ENCODE measurements around the gene PIGS.

Gene PIGS

DNA sequence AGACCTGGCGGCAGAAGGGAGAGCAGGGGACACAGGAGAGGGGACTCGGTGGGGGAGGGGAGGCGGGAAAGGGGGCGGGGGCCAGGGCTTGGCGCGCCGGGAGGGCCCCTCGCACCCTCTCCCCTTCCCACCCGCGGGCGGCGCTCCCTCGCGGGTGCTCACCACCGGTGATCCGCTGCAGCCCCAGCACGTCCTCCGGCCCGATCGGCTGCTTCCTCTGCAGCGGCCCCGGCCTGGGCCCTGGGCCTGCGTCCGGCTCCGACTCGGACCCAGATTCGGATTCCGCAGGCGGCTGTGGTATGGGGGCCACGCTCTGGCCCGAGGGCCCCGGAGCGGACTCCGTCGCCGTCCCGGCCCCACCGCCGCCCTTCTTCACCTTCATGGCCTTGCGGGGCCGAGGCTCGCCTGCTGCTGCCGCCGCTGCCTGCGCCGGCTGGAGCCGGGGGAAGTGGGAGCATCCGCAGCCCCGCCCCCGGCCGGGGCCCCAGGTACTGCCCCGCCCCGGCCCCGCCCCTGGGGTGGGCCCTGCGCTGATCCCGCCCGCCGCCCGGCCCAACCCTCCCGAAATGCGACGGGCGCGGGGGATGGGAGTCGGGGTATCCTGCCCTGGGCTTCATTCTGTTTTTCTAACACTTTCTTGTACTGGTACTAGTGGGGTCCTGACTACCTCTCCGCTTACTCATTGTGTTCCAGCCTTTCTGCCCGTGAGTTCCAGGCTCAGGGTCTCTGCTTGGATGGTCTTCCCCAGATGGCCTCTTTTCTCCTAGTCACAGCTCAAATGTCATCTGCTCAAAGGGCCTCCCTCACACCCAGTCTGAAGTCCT, 18.9 kb downstream of the PIGS start, which contains the start of gene UNC119:
TSS of gene UNC119 (minus strand) at position 449 of the 824 bp plus-strand sequence. CDS start at position 382, 67 bp downstream.
- DNase-seq (ENCODE audit: low read depth in 1 of 2, low spot score in 1 of 2), result peak; percentile 83 to 91
- no peak for TF ChIP-seq JUND (IDR thresholded peaks at IDR 0.05; ENCODE audit: low read depth)
- in situ Hi-C loops (cut with HindIII; ENCODE audit: low pct_unique_long_range_greater_than_20kb, low sequenced_read_pairs), result no loop called here

DNA sequence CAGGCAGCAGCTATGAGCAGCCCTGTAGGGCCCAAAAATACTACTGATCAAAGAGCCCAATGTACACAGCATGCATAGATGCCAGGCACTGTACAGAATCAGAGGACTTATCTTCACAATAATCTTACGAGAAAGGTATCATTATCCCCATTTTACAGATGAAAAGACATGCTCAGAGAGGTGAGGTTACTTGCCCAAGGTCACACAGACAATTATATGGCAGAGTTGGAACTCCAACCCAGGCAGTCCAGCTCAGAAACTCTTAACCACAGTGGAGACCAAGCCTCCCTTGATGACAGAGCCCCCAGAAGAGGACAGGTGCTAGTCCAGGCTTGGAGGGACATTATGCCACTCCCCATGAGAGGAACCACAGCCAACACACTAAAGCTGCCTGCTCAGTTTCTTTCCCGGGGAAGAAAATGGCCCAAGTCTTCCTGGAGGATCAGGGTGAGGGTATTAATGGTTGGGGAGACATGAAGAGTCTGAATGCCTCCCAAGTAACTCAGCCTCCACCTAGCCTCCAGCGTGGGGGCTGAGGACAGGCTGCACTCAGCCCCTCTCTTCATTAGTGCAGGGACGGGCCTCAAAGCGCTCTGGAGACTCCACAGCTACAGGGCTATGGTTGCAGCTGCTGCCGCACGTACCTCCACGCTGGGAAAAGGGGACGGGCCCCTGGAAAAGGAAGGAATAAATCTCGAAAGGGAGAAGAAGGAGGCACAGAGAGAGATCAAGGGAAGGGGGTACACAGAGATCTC, 19.7 kb downstream of the PIGS start:
- peak in 1 of 2 experiments; percentile 65 for DNase-seq (ENCODE audit: low read depth in 1 of 2, low spot score in 1 of 2)
- in situ Hi-C loops (cut with HindIII; ENCODE audit: low pct_unique_long_range_greater_than_20kb, low sequenced_read_pairs), result no loop called here

GRCh38 chr17:28550858-28551257, 20.5 kb downstream of the PIGS start:
- in situ Hi-C loops (cut with HindIII; ENCODE audit: low pct_unique_long_range_greater_than_20kb, low sequenced_read_pairs), result no loop called here
- DNase-seq (ENCODE audit: low read depth in 1 of 2, low spot score in 1 of 2), result no peak
- no peak for TF ChIP-seq JUND (IDR thresholded peaks at IDR 0.05; ENCODE audit: low read depth)

More for the DNA sequence above, 19.7 kb downstream of the PIGS start:
- no peak for TF ChIP-seq JUND (IDR thresholded peaks at IDR 0.05; ENCODE audit: low read depth)

- TF ChIP-seq JUND (IDR thresholded peaks at IDR 0.05; ENCODE audit: low read depth), result no peak
- in situ Hi-C loops (cut with HindIII; ENCODE audit: low pct_unique_long_range_greater_than_20kb, low sequenced_read_pairs), result no loop called here
Observed at GRCh38 chr17:28549236-28550132, 21.8 kb downstream of the PIGS start.

DNA sequence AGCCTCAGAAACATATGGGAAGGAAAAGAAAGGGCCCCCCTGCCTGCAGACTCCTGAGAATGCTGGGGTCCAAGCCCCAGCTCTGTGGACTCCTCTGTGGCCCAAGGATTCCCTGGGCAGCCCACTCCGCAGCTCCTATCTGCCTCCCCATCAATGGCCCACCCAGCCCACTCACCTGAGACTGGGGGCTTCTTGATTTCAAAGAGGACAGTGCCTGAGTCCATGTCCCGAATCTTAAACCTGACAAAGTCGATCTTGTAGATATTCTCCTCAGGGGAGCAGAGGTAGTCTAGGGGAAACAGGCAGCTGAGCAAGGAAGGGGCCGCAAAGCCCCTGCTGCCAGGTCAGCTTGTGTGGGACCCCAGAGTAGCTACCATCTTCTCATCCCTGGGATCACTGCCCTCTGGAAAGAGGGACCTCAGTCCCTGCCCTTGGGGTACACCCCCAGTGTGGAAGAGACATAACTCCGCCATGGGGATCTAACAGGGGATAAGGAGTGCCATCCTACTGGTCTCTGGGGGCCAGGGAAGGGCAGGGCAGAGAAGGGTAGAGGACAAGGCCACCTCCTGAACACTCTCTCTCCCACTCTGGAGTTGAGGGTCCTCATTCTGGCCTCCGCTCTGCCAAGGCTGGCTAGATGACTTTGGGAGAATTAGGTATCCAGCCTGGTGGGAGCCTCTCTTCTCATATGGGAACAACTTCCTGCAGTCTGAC, 22.8 kb downstream of the PIGS start:
- TF ChIP-seq JUND (IDR thresholded peaks at IDR 0.05; ENCODE audit: low read depth), result no peak
- in situ Hi-C loops (cut with HindIII; ENCODE audit: low pct_unique_long_range_greater_than_20kb, low sequenced_read_pairs), result no loop called here
- DNase-seq (ENCODE audit: low read depth in 1 of 2, low spot score in 1 of 2), result no peak

More at GRCh38 chr17:28549236-28550132, 21.8 kb downstream of the PIGS start:
- no peak for DNase-seq (ENCODE audit: low read depth in 1 of 2, low spot score in 1 of 2)

GRCh38 chr17:28547623-28548416, 23.5 kb downstream of the PIGS start:
- peak; percentile 75 to 93 for DNase-seq (ENCODE audit: low read depth in 1 of 2, low spot score in 1 of 2)
- in situ Hi-C loops (cut with HindIII; ENCODE audit: low pct_unique_long_range_greater_than_20kb, low sequenced_read_pairs), result no loop called here
- TF ChIP-seq JUND (IDR thresholded peaks at IDR 0.05; ENCODE audit: low read depth), result no peak

DNA sequence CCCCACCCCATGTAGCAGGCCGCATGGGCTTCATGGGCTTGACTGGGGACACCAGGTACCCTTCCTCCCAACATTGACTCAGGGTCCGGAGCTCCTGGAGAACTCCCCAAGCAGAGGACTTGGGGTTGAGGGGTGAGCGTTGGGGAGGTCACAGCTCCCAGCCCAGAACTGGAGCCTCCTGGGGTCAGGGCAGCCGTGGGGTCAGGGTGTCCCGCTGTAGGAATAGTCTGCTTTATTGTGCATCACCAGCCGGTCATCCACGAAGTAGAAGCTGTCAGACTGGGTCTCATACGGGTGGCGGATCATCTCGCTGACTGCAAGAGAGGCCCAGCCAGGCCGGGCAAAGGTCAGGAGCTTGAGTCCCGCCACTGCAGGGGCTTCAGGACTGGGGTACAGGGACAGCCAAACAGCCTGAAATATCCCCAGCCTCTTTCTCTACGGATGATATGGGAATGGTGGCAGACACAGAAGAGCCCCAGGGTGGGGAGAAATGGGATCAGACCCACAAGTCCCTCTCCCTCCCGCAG, 24.2 kb downstream of the PIGS start:
- no peak for DNase-seq (ENCODE audit: low read depth in 1 of 2, low spot score in 1 of 2)
- no peak for TF ChIP-seq JUND (IDR thresholded peaks at IDR 0.05; ENCODE audit: low read depth)
- in situ Hi-C loops (cut with HindIII; ENCODE audit: low pct_unique_long_range_greater_than_20kb, low sequenced_read_pairs), result no loop called here

DNA sequence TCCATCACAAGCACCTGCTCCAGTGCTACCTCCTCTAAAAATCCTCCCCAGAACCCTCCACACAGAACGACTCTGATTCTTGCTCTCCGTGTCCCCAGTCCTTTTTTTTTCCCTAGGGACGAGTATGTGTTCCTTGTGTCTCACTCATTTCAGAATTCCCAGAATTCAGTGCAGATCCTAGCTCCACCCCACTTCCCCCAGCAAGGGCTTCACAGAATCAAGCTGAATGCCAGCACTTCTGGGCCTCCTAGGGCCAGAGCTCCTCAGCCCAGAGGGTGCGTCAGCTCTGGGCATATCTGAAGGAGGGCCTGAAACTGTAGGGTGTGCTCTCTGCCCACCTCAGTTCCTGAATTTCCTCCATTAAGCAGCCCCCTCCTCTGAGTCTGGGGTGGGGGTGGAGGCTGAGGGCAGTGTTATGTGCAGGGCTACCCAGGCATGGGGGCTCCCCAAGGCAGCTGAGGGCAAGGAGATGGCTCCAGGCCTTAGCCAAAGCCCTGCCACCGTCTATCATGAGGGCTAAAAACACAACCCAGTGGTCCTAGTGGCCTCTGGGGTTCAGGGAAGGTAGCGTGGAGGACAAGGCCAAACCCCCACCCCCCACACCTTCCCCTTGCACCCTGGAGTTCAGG, 25.4 kb downstream of the PIGS start:
- TF ChIP-seq JUND (IDR thresholded peaks at IDR 0.05; ENCODE audit: low read depth), result no peak
- DNase-seq (ENCODE audit: low read depth in 1 of 2, low spot score in 1 of 2), result no peak
- in situ Hi-C loops (cut with HindIII; ENCODE audit: low pct_unique_long_range_greater_than_20kb, low sequenced_read_pairs), result no loop called here

DNA sequence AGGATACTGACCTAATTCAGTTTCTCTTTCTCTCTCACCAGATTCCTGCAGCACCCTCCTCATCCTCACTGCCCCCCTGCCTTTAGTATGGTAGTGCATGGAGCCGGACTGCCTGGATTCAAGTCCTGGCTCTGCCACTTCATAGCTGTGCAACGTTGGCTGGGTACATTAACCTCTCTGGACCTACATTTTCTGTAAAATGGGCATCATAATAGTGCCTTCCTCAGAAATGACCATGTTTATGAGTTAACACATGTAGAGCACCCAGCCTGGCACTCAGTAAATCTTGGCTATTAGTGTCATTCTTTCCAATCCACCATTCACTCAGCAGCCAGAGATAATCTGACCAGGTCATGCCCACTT, 26.2 kb downstream of the PIGS start:
- no peak for DNase-seq (ENCODE audit: low read depth in 1 of 2, low spot score in 1 of 2)
- no peak for TF ChIP-seq JUND (IDR thresholded peaks at IDR 0.05; ENCODE audit: low read depth)
- in situ Hi-C loops (cut with HindIII; ENCODE audit: low pct_unique_long_range_greater_than_20kb, low sequenced_read_pairs), result no loop called here

- in situ Hi-C loops (cut with HindIII; ENCODE audit: low pct_unique_long_range_greater_than_20kb, low sequenced_read_pairs), result no loop called here
- TF ChIP-seq JUND (IDR thresholded peaks at IDR 0.05; ENCODE audit: low read depth), result no peak
Observed at GRCh38 chr17:28544402-28545140, 26.8 kb downstream of the PIGS start.

More at GRCh38 chr17:28544402-28545140, 26.8 kb downstream of the PIGS start:
- DNase-seq (ENCODE audit: low read depth in 1 of 2, low spot score in 1 of 2), result no peak

All from T47D (cell line).